DMS153 (cell line): Measurements from ENCODE around the gene PRKD1.
"Not testable (repeated sequence)": the region's sequence is repeated elsewhere in the genome, so short reads cannot be mapped to it uniquely, and the experiment has no call there.

Source experiments
- DNase-seq: peaks from one replicate; lab custom pipeline; 2025; lab: John Stamatoyannopoulos, UW

PRKD1 gene

GRCh38 chr14:29740491-29740890 is 187.2 kb downstream of the PRKD1 start:
- DNase-seq = no peak

GRCh38 chr14:29738950-29739349 is 188.7 kb downstream of the PRKD1 start:
- DNase-seq = no peak

- DNase-seq = no peak
These were observed 189.6 kb downstream of the PRKD1 start for GRCh38 chr14:29738056-29738455.

GRCh38 chr14:29735459-29735858 is 192.2 kb downstream of the PRKD1 start:
- no peak for DNase-seq

- peak; percentile 53 for DNase-seq
These were observed 192.9 kb downstream of the PRKD1 start for GRCh38 chr14:29734732-29735131.

- not testable (repeated sequence) for DNase-seq
These were observed 200.9 kb downstream of the PRKD1 start for GRCh38 chr14:29726560-29727331.

GRCh38 chr14:29724991-29725390 is 202.7 kb downstream of the PRKD1 start:
- DNase-seq = peak; percentile 85

- no peak for DNase-seq
These were observed 204.8 kb downstream of the PRKD1 start for GRCh38 chr14:29722831-29723230.

GRCh38 chr14:29721586-29721985 is 206.1 kb downstream of the PRKD1 start:
- DNase-seq = no peak

- DNase-seq = no peak
These were observed 209.7 kb downstream of the PRKD1 start for GRCh38 chr14:29717901-29718300.

- no peak for DNase-seq
These were observed 211.5 kb downstream of the PRKD1 start for GRCh38 chr14:29716150-29716549.

- DNase-seq = peak; percentile 77
These were observed 215.0 kb downstream of the PRKD1 start for GRCh38 chr14:29712601-29713000.

- DNase-seq = no peak
These were observed 217.6 kb downstream of the PRKD1 start for GRCh38 chr14:29710015-29710414.

- DNase-seq = no peak
These were observed 218.2 kb downstream of the PRKD1 start for GRCh38 chr14:29709490-29709889.

- no peak for DNase-seq
These were observed 220.9 kb downstream of the PRKD1 start for GRCh38 chr14:29706700-29707099.

GRCh38 chr14:29705801-29706200 is 221.8 kb downstream of the PRKD1 start:
- DNase-seq = no peak

GRCh38 chr14:29689597-29689996 is 238.1 kb downstream of the PRKD1 start:
- DNase-seq = not testable (repeated sequence)

- DNase-seq = no peak
These were observed 239.8 kb downstream of the PRKD1 start for GRCh38 chr14:29687866-29688265.

- no peak for DNase-seq
These were observed 240.4 kb downstream of the PRKD1 start for GRCh38 chr14:29687071-29687765.

GRCh38 chr14:29684926-29685325 is 242.7 kb downstream of the PRKD1 start:
- no peak for DNase-seq

- DNase-seq = no peak
These were observed 244.9 kb downstream of the PRKD1 start for GRCh38 chr14:29682789-29683188.

GRCh38 chr14:29681316-29681715 is 246.3 kb downstream of the PRKD1 start:
- no peak for DNase-seq

- DNase-seq = no peak
These were observed 252.9 kb downstream of the PRKD1 start for GRCh38 chr14:29674566-29675285.
